Mesodermal cell (in vitro differentiated cells): Measurements from ENCODE around the gene PTRH1.

Experiments used
- H3K27ac ChIP-seq: 2 replicates; pipeline ENCODE4 v1.7.0; 2013; ENCODE audit warnings: mild to moderate bottlenecking, low read depth, low read length, moderate library complexity; ENCODE audit not compliant: severe bottlenecking
- H3K36me3 ChIP-seq: 2 replicates; pipeline ENCODE4 v1.7.1; 2013; ENCODE audit warnings: mild to moderate bottlenecking, low read length, moderate library complexity; ENCODE audit not compliant: control insufficient read depth, insufficient read depth
- H3K4me1 ChIP-seq: one replicate; pipeline ENCODE4 v1.7.1; 2013; ENCODE audit warnings: mild to moderate bottlenecking, low read length; ENCODE audit not compliant: insufficient read depth, control insufficient read depth, poor library complexity, severe bottlenecking
- H3K4me3 ChIP-seq: 2 replicates; pipeline ENCODE4 v1.7.0; 2013; ENCODE audit warnings: low read length, control low read depth, mild to moderate bottlenecking; ENCODE audit not compliant: insufficient read depth, poor library complexity, severe bottlenecking; ENCODE audit errors: extremely low read depth
- H3K9me3 ChIP-seq: 2 replicates; pipeline ENCODE4 v1.7.1; 2013; ENCODE audit warnings: mild to moderate bottlenecking, low read length, moderate library complexity; ENCODE audit not compliant: control insufficient read depth
- WGBS, 2 experiments: methylation state at CpG; one replicate each; pipeline ENCODE4 v1.1.5; 2013; ENCODE audit warnings: missing lambda C conversion rate in 2 of 2; ENCODE audit not compliant: insufficient coverage in 2 of 2; 5-methylcytosine and 5-hydroxymethylcytosine counted together

The PTRH1 gene

DNA sequence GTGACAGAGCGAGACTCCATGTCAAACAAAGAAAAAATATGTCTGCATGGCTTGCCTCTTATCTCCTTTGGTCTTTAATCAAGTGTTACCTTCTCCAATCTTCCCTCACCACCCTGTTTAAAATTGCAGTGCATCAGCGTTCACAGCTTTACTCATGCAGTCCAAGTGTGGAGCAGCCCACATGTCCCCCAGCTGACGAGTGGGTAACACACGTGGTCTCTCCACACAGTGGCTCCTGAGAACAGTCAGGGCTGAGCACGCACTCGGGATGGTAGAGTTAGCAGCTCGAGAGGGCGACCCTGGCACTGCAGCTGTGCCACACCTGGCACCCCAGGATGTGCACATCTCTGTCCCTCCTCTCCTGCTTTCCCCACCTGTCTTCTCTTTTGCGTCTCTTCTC is 34.6 kb downstream of the PTRH1 start:
- H3K9me3 ChIP-seq: no peaks in the 10 kb centered on the region
- 93 to 94% methylated on average over 7 to 9 of the region's 9 CpGs for WGBS, 2 experiments
- H3K36me3 ChIP-seq: peaks cover 78% of the 10 kb centered on the region
- H3K4me3 ChIP-seq: no peak overlapping the region
- peaks cover 16% of the 10 kb centered on the region for H3K4me1 ChIP-seq
- H3K27ac ChIP-seq: no peak overlapping the region

DNA sequence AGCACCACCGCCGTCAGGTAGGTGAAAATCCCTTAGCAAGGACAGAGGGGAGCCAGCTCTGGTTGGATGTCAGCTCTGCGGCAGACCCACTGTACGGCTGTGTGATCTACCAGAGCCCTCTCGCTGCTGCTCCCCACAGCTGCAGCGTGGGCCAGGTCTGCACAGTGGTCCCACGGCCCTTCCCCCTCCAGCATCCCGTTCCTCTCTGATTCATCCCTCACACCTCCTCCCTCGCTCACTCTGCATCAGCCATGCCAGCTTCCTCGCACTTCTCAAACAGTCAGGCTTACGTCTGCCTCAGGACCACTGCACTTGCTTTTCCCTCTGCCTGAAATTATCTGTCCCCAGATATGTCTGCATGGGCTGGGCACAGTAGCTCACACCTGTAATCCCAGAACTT is 35.2 kb downstream of the PTRH1 start:
- no peak overlapping the region for H3K27ac ChIP-seq
- H3K36me3 ChIP-seq: peaks cover 84% of the 10 kb centered on the region
- no peaks in the 10 kb centered on the region for H3K9me3 ChIP-seq
- H3K4me1 ChIP-seq: peaks cover 16% of the 10 kb centered on the region
- WGBS, 2 experiments: 80 to 91% methylated on average over 8 to 11 of the region's 11 CpGs
- H3K4me3 ChIP-seq: no peak overlapping the region

DNA sequence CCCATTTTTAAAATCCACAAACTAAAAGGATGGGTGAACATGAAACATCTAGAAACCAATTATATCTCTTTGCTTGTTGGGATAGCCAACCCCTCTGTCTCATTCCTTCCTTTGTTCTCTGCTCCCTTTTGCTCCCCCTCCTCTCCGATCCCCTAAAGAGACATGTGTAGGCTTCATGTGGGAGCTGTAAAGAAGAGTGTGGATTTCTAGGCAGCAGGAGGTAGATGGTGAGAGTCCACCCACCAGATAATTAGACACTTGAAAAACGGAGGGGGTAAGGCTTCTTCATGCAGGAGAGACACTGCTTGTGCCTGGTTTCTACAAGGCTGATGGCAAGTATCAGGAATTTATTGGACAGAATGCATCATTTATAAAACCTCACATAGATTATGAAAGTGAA is 36.0 kb downstream of the PTRH1 start:
- Histone ChIP-seq H3K27ac (no peak overlapping the region), H3K36me3 (peaks cover 83% of the 10 kb centered on the region), H3K4me3 (no peak overlapping the region), H3K4me1 (peaks cover 11% of the 10 kb centered on the region), H3K9me3 (no peaks in the 10 kb centered on the region)
- WGBS, 2 experiments: no CpG with 5 or more reads among the region's 2 CpGs

DNA sequence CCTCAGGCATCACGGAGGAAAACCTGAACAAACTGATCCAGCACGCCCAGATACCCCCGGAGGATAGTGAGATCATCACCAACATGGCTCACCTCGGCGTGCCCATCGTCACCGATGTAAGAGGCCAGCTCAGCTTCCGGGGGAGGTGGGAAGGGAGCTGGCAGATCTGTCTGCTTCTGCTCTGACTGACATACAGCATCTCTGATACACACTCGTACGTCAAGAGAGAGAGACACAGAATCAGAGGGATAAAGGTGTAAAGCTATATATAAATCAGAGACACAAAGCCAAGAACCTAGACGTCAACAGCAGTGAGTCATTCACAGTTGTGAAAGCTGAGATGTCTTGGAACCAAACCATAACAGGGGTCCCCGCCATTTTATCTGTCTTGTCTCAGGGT is 38.8 kb downstream of the PTRH1 start:
- H3K36me3 ChIP-seq: peaks cover 86% of the 10 kb centered on the region
- no peak overlapping the region for H3K4me3 ChIP-seq
- 93 to 96% methylated on average over 9 to 10 of the region's 12 CpGs for WGBS, 2 experiments
- H3K27ac ChIP-seq: no peak overlapping the region
- no peaks in the 10 kb centered on the region for H3K4me1 ChIP-seq
- H3K9me3 ChIP-seq: no peaks in the 10 kb centered on the region

DNA sequence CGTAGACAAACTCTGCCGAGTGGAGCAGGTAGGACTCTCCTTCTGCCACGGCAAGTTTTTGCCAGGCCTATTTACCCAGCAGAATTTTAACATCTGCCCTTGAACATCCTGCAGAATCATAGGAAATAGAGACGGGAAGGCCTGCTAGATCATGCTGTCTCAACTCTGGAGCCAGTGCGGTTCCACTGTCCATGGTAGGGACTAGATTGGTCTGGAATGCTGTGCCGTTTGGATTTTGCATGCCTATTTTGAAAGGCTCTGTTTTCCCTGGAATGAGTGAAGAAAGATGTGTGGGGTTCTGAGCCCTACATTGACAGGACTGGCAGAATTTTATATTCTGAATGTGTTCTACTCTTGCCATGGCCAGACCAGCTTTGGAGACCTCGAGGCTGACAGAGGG is 42.2 kb downstream of the PTRH1 start:
- WGBS, 2 experiments: 88 to 95% methylated on average over 6 to 7 of the region's 7 CpGs
- Histone ChIP-seq H3K4me3 (no peak overlapping the region), H3K36me3 (peaks cover 68% of the 10 kb centered on the region), H3K4me1 (no peaks in the 10 kb centered on the region), H3K9me3 (no peaks in the 10 kb centered on the region), H3K27ac (no peak overlapping the region)

DNA sequence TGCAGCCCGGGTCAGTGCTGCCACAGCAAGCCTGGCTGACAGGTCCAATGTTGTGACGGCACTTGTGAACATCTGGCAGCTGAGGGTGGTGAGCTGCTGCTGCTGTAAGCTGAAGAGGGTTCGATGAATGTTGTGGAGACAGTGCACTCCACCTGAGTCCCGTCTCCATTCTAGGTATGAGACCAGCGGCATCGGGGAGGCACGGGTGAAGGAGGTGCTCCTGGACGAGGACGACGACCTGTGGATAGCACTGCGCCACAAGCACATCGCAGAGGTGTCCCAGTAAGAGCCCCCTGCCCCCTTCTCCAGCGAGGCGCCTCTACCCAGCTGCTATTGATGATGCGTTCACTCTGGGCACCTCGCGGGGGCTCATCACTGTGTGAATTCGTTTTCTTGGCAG is 47.6 kb downstream of the PTRH1 start:
- Histone ChIP-seq H3K4me1 (no peaks in the 10 kb centered on the region), H3K9me3 (no peaks in the 10 kb centered on the region), H3K36me3 (peaks cover 66% of the 10 kb centered on the region), H3K4me3 (no peak overlapping the region), H3K27ac (no peak overlapping the region)
- 91 to 95% methylated on average over 16 to 18 of the region's 18 CpGs for WGBS, 2 experiments

DNA sequence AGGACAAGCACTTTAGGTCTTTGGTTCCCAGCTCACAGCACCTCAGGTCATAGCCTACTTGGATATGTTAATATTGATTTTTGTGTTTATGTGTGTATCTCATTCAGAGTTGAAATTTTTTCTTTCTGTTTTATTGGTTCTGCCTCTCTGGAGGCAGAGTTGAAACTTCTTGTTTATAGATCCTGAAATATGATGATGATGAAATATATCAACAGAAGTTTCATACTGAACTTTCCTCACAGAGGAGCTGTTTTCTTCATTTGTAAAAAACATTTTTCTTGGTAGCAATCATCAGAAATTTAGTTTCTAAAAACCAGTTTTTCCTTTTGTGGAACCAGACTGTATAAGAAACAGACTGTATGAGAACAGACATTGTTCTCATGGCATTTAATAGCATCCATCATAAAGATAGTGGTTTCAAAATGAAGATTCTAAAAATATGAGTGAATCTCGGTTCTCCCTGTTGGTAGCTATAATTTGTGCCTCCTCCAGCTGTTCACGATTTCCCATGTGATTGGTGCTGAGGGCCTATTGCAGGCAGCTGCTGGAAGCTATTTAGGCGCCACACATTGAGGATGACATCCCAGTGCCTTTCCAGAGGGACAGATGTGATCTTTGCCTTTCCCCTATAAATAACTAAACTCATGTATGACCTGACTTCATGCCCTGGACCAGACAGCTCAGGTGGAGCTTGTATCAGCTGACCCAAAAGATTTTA is 48.2 kb downstream of the PTRH1 start:
- no peak overlapping the region for H3K27ac ChIP-seq
- no peaks in the 10 kb centered on the region for H3K4me1 ChIP-seq
- H3K36me3 ChIP-seq: peaks cover 63% of the 10 kb centered on the region
- 90 to 96% methylated on average over 3 of the region's 3 CpGs for WGBS, 2 experiments
- H3K9me3 ChIP-seq: no peaks in the 10 kb centered on the region
- H3K4me3 ChIP-seq: no peak overlapping the region

DNA sequence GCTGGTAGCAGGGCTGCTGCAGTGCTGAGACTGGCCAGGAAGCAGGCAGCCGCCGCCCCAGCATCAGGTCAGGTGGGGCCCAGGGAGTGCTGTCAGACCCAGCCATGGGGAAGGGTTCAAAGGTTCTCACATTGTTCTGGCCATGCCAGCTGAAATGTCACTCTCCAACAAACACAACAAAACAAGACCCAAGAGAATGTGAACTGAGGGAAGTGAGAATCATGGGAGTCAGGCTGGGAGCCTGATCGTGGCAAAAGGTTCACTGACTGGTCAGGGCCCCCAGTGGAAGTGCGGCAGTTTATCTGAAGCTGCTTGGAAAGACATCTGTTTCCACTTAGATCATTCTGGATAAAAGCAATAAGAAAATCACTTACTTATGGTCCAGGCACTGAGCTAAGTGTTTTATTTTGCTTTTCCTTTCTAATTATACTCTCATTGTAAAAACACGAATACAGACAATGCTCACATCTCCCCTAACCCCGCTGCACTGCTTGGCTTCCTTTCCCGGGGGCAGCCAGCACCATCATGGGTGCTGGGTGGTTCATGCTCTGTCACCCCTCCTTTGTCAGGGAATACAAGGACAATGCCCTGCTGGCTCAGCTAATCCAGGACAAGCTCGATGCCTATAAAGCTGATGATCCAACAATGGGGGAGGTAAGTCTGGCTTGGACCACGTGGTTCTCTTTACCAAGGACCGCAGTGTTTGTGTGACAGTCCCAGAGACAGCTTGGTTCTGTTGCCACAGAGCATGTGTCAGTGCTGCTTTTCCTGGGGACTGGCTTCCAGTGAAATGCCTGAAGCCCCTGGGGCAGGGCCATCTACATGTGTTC is 50.6 kb downstream of the PTRH1 start:
- no peaks in the 10 kb centered on the region for H3K4me1 ChIP-seq
- no peaks in the 10 kb centered on the region for H3K9me3 ChIP-seq
- H3K4me3 ChIP-seq: no peak overlapping the region
- no peak overlapping the region for H3K27ac ChIP-seq
- peaks cover 64% of the 10 kb centered on the region for H3K36me3 ChIP-seq
- WGBS, 2 experiments: 88 to 89% methylated on average over 9 to 10 of the region's 10 CpGs

DNA sequence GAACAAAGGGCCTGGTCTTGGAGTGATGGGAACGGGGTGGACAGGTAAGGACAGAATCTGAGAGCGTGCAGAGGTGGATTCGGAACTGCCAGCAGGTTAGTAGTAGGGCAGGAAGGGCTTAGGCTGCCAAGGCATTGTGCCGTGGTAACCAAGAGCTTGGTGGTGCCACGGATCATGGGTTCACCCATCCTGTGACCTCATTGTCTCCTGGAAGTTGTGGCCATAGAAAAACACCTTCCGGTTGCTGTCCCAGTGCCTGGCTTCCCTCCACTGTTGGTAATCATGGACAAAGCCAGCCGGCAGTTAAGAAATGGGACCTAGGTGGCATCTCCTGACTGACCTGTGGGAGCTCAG is 51.2 kb downstream of the PTRH1 start:
- WGBS, 2 experiments: 97 to 98% methylated on average over 7 of the region's 7 CpGs
- Histone ChIP-seq H3K4me3 (no peak overlapping the region), H3K9me3 (no peaks in the 10 kb centered on the region), H3K36me3 (peaks cover 61% of the 10 kb centered on the region), H3K27ac (no peak overlapping the region), H3K4me1 (no peaks in the 10 kb centered on the region)
